Measurements from ENCODE around the gene MTO1. TPM values are rescaled to one million over a fixed set of nuclear protein-coding genes. Genes with fewer than 3 reads are reported as not detected.

MTO1 gene
- total and polyA plus RNA-seq, 2 of the 4 experiments (the other 2 are of a cell fraction), result 15.0 to 39.8 TPM

DNA sequence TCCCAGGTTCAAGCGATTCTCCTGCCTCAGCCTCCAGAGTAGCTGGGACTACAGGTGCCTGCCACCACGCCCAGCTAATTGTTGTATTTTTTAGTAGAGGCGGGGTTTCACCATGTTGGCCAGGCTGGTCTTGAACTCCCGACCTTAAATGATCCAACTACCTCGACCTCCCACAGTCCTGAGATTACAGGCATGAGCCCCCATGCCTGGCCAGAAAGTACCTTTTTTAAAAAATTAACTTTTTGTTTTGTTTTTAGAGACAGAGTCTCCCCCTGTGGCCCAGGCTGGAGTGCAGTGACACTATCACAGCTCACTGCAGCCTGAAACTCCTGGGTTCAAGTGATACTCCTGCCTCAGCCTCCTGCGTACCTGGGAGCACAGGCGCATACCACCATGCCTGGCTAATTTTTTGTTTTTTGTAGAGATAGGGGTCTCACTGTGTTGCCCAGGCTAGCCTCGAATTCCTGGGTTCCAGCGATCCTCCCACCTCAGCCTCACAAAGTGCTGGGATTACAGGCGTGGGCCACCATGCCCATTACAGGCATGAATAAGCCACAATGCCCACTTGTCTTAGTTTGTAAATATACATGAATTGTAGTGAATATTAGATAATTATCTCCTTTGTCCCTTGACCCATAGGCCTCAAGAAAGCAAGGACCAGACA is 76.7 kb downstream of the MTO1 start:
- H3K14ac ChIP-seq (replicated peaks; ENCODE audit: low read depth, low read length), result no peak overlapping the region
- no TSS peak for BruUV-seq (replicated peaks)
- no peak overlapping the region for H4K5ac ChIP-seq (ENCODE audit: low read depth, low read length)
- no CpG with 5 or more reads among the region's 10 CpGs for WGBS, 2 experiments (ENCODE audit: extremely low coverage in 2 of 2, insufficient read length in 1 of 2)
- no peak overlapping the region for H2BK20ac ChIP-seq (ENCODE audit: low read depth, low read length)
- H3K27ac ChIP-seq (ENCODE audit: insufficient read depth, low read length), result no peak overlapping the region
- H3K4me2 ChIP-seq (ENCODE audit: low read depth, low read length), result no peak overlapping the region
- no peaks in the 10 kb centered on the region for H3K9me1 ChIP-seq (ENCODE audit: insufficient read depth, low read length)
- ChIA-PET CTCF (no interaction called here), POLR2A (ENCODE audit: unreplicated experiment) (no interaction called here)
- in situ Hi-C loops (cut with MboI; ENCODE audit: low sequenced_read_pairs), result no loop called here
- H3K56ac ChIP-seq (ENCODE audit: extremely low read depth, insufficient read depth, low read length), result no peak overlapping the region
- intact Hi-C loops (cut with micrococcal nuclease), result no loop called here
- no peak overlapping the region for H3K23ac ChIP-seq (ENCODE audit: low read depth, low read length)
- H3K4me1 ChIP-seq (ENCODE audit: control insufficient read depth, insufficient read depth, low read length), result no peaks in the 10 kb centered on the region
- dilution Hi-C loops (cut with HindIII; ENCODE audit: low sequenced_read_pairs, unreplicated experiment), result no loop called here
- H4K20me1 ChIP-seq (ENCODE audit: insufficient read depth, low read length), result no peaks in the 10 kb centered on the region
- H3K4me3 ChIP-seq (ENCODE audit: insufficient read depth, low read depth, low read length), result no peak overlapping the region
- no peak overlapping the region for H2BK5ac ChIP-seq (ENCODE audit: low read depth, low read length, poor library complexity, severe bottlenecking)
- H2AK9ac ChIP-seq (replicated peaks; ENCODE audit: low read depth, low read length, poor library complexity), result no peak overlapping the region
- no peak overlapping the region for H3K9ac ChIP-seq (ENCODE audit: low read depth, low read length)
- H3K18ac ChIP-seq (ENCODE audit: low read depth, low read length), result no peak overlapping the region
- no peak for TF ChIP-seq USF2 (IDR thresholded peaks at IDR 0.05; ENCODE audit: low read depth, low read length)
- no peak for TF ChIP-seq SMC3 (IDR thresholded peaks at IDR 0.05; ENCODE audit: low read depth, low read length)
- no peak for TF ChIP-seq CHD1 (IDR thresholded peaks at IDR 0.05; ENCODE audit: low read depth, low read length)
- no peak for TF ChIP-seq CEBPB (IDR thresholded peaks at IDR 0.05; ENCODE audit: low read depth, low read length)
- TF ChIP-seq POLR2A (IDR thresholded peaks at IDR 0.05; ENCODE audit: low read depth, low read length), result no peak
- no peak for TF ChIP-seq MAFK (IDR thresholded peaks at IDR 0.05; ENCODE audit: low read depth, low read length)
- no peak for TF ChIP-seq MXI1 (IDR thresholded peaks at IDR 0.05; ENCODE audit: borderline replicate concordance, low read depth, low read length)
- TF ChIP-seq, protein P1, sequence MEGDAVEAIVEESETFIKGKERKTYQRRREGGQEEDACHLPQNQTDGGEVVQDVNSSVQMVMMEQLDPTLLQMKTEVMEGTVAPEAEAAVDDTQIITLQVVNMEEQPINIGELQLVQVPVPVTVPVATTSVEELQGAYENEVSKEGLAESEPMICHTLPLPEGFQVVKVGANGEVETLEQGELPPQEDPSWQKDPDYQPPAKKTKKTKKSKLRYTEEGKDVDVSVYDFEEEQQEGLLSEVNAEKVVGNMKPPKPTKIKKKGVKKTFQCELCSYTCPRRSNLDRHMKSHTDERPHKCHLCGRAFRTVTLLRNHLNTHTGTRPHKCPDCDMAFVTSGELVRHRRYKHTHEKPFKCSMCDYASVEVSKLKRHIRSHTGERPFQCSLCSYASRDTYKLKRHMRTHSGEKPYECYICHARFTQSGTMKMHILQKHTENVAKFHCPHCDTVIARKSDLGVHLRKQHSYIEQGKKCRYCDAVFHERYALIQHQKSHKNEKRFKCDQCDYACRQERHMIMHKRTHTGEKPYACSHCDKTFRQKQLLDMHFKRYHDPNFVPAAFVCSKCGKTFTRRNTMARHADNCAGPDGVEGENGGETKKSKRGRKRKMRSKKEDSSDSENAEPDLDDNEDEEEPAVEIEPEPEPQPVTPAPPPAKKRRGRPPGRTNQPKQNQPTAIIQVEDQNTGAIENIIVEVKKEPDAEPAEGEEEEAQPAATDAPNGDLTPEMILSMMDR (conservative IDR thresholded peaks at IDR 0.05; ENCODE audit: low read depth, low read length), result no peak
- no peak for TF ChIP-seq NFE2L2 (IDR thresholded peaks at IDR 0.05; ENCODE audit: low read depth, low read length)
- no peak for TF ChIP-seq RCOR1 (IDR thresholded peaks at IDR 0.05; ENCODE audit: insufficient replicate concordance, low read length)
- no peak for TF ChIP-seq RAD21 (IDR thresholded peaks at IDR 0.05; ENCODE audit: low read length)
- TF ChIP-seq RFX5 (IDR thresholded peaks at IDR 0.05; ENCODE audit: low read depth, low read length), result no peak
- DNase-seq, result no peak
- no peak for ATAC-seq (ENCODE audit: low read depth)
- H3K9me3 ChIP-seq (ENCODE audit: control insufficient read depth, insufficient read depth, low read length), result no peaks in the 10 kb centered on the region
- H2AFZ ChIP-seq (replicated peaks; ENCODE audit: low read length, poor library complexity), result no peak overlapping the region
- no peak overlapping the region for H4K8ac ChIP-seq (ENCODE audit: low read depth in 2 of 2, low read length in 2 of 2)
- no peaks in the 10 kb centered on the region for H3K36me3 ChIP-seq (ENCODE audit: control insufficient read depth, insufficient read depth, low read length)
- no peak overlapping the region for H2BK120ac ChIP-seq (ENCODE audit: low read depth, low read length)
- no peak overlapping the region for H4K91ac ChIP-seq (ENCODE audit: insufficient read depth, low read depth, low read length)
- no peak overlapping the region for H3K4ac ChIP-seq (ENCODE audit: low read depth, low read length)
- no peak overlapping the region for H2AK5ac ChIP-seq (ENCODE audit: low read depth, low read length)
- H2BK15ac ChIP-seq (ENCODE audit: low read depth, low read length), result no peak overlapping the region
- H3K79me1 ChIP-seq (ENCODE audit: low read depth in 1 of 2, low read length in 2 of 2), result no peaks in the 10 kb centered on the region
- H3K27me3 ChIP-seq (ENCODE audit: control insufficient read depth, insufficient read depth, low read length), result no peaks in the 10 kb centered on the region

All from IMR-90 (cell line).